Glutamatergic neuron (in vitro differentiated cells): ENCODE measurements around the gene LDLRAP1. TPM values are rescaled to one million over a fixed set of nuclear protein-coding genes. Genes with fewer than 3 reads are reported as not detected.

Experiments
- DNase-seq: peaks from one replicate; pipeline ENCODE4 v3.0.0; 2022
- H3K27ac Mint-ChIP-seq: one replicate; pipeline ENCODE4 v1.8.0; 2020; ENCODE audit warnings: mild to moderate bottlenecking, mixed read lengths, inconsistent platforms; ENCODE audit not compliant: unreplicated experiment
- H3K27me3 Mint-ChIP-seq: one replicate; pipeline ENCODE4 v1.8.0; 2020; ENCODE audit warnings: mild to moderate bottlenecking, moderate library complexity, mixed read lengths, inconsistent platforms; ENCODE audit not compliant: unreplicated experiment
- H3K36me3 Mint-ChIP-seq: one replicate; pipeline ENCODE4 v1.8.0; 2020; ENCODE audit warnings: mild to moderate bottlenecking, mixed read lengths, inconsistent platforms; ENCODE audit not compliant: unreplicated experiment
- H3K4me1 Mint-ChIP-seq: one replicate; pipeline ENCODE4 v1.8.0; 2020; ENCODE audit warnings: mild to moderate bottlenecking, low read depth, mixed read lengths, inconsistent platforms; ENCODE audit not compliant: unreplicated experiment
- H3K4me3 Mint-ChIP-seq: one replicate; pipeline ENCODE4 v1.8.0; 2020; ENCODE audit warnings: mild to moderate bottlenecking, mixed read lengths, inconsistent platforms; ENCODE audit not compliant: unreplicated experiment
- H3K9me3 Mint-ChIP-seq: one replicate; pipeline ENCODE4 v1.8.0; 2020; ENCODE audit warnings: mild to moderate bottlenecking, moderate library complexity, mixed read lengths, inconsistent platforms; ENCODE audit not compliant: unreplicated experiment
- CTCF ChIP-seq: fragments of 200-600 bp; sonication (generic); IDR thresholded peaks from one replicate; pipeline ENCODE4 v1.5.0; 2021; ENCODE audit not compliant: partially characterized antibody, unreplicated experiment
- total RNA-seq: library from RNA; stranded (reverse); fragmentation: NEBNext Ultra II Directional; extraction: Animal tissue kit (Norgen Biotek cat#: 25700); gene quantifications from one replicate; pipeline ENCODE4 v1.2.1, GENCODE V29; 2021; ENCODE audit not compliant: unreplicated experiment

Gene LDLRAP1
- total RNA-seq, 1 donor from 2014 or later, result 2.4 TPM

- TF ChIP-seq CTCF, result no peak
- H3K4me3 Mint-ChIP-seq, result no peak overlapping the region
- peaks cover 5% of the 10 kb centered on the region for H3K36me3 Mint-ChIP-seq
- no peak for DNase-seq
- H3K9me3 Mint-ChIP-seq, result peaks cover 8% of the 10 kb centered on the region
- H3K27ac Mint-ChIP-seq, result no peak overlapping the region
- H3K4me1 Mint-ChIP-seq, result peaks cover 12% of the 10 kb centered on the region
- peaks cover 4% of the 10 kb centered on the region for H3K27me3 Mint-ChIP-seq
Observed at GRCh38 chr1:25526753-25527152, 16.7 kb upstream of the LDLRAP1 start.

GRCh38 chr1:25527226-25527846, 16.1 kb upstream of the LDLRAP1 start:
- peaks cover 4% of the 10 kb centered on the region for H3K27me3 Mint-ChIP-seq
- peaks cover 8% of the 10 kb centered on the region for H3K9me3 Mint-ChIP-seq
- no peak for TF ChIP-seq CTCF
- peaks cover 5% of the 10 kb centered on the region for H3K36me3 Mint-ChIP-seq
- H3K4me1 Mint-ChIP-seq, result peaks cover 11% of the 10 kb centered on the region
- DNase-seq, result no peak
- H3K27ac Mint-ChIP-seq, result no peak overlapping the region
- H3K4me3 Mint-ChIP-seq, result no peak overlapping the region

- no peak for TF ChIP-seq CTCF
- H3K9me3 Mint-ChIP-seq, result peaks cover 8% of the 10 kb centered on the region
- H3K27me3 Mint-ChIP-seq, result peaks cover 4% of the 10 kb centered on the region
Observed at GRCh38 chr1:25527946-25528595, 15.3 kb upstream of the LDLRAP1 start.

GRCh38 chr1:25528881-25529517, 14.4 kb upstream of the LDLRAP1 start:
- H3K9me3 Mint-ChIP-seq, result peaks cover 8% of the 10 kb centered on the region
- H3K4me1 Mint-ChIP-seq, result peaks cover 7% of the 10 kb centered on the region
- no peak for DNase-seq
- peaks cover 5% of the 10 kb centered on the region for H3K36me3 Mint-ChIP-seq
- H3K4me3 Mint-ChIP-seq, result no peak overlapping the region
- H3K27ac Mint-ChIP-seq, result no peak overlapping the region
- no peak for TF ChIP-seq CTCF
- peaks cover 4% of the 10 kb centered on the region for H3K27me3 Mint-ChIP-seq

More at GRCh38 chr1:25527946-25528595, 15.3 kb upstream of the LDLRAP1 start:
- DNase-seq, result no peak
- Mint-ChIP-seq H3K27ac (no peak overlapping the region), H3K4me1 (peaks cover 7% of the 10 kb centered on the region), H3K4me3 (no peak overlapping the region), H3K36me3 (peaks cover 5% of the 10 kb centered on the region)
